GM12892 (cell line): ENCODE results near the gene NCOR2.

ENCODE experiments used
- POLR2A ChIP-seq: IDR thresholded peaks from 2 replicates; pipeline ENCODE4 v1.6.1; 2011; ENCODE audit warnings: low read depth, low read length, control low read depth
- POLR2AphosphoS5 ChIP-seq: IDR thresholded peaks from 2 replicates; pipeline ENCODE4 v1.6.1; 2011; ENCODE audit warnings: low read depth, low read length, control low read depth
- TAF1 ChIP-seq: IDR thresholded peaks from 2 replicates; pipeline ENCODE4 v1.6.1; 2011; ENCODE audit warnings: low read depth, mild to moderate bottlenecking, control low read depth, low read length, borderline replicate concordance

- TF ChIP-seq POLR2A (no peak), POLR2AphosphoS5 (no peak), TAF1 (no peak)
These were observed 32.4 kb downstream of the NCOR2 start for GRCh38 chr12:124534776-124535740.
